Neutrophil (primary cell): ENCODE measurements around the gene SWI5.

Experiments
- H3K27ac ChIP-seq: fragments of 200-600 bp; sonication (generic); 2 replicates; pipeline ENCODE4 v1.5.1; 2016; ENCODE audit warnings: mild to moderate bottlenecking, moderate library complexity
- H3K27me3 ChIP-seq: fragments of 200-600 bp; sonication (generic); 2 replicates; pipeline ENCODE4 v1.6.0; 2016; ENCODE audit warnings: mild to moderate bottlenecking
- H3K36me3 ChIP-seq: fragments of 200-600 bp; sonication (generic); 2 replicates; pipeline ENCODE4 v1.5.1; 2017
- H3K4me1 ChIP-seq, 2 experiments: fragments of 200-600 bp in 1 of 2; sonication (generic) in 1 of 2; 1 replicate in 1 of 2; 2 replicates in 1 of 2; pipeline versions ENCODE4 v1.5.1 to v1.6.1; 2013 to 2016; ENCODE audit warnings: low read depth in 1 of 2, low read length in 1 of 2, mild to moderate bottlenecking in 1 of 2, moderate library complexity in 1 of 2; ENCODE audit not compliant: control insufficient read depth in 1 of 2, insufficient read depth in 1 of 2
- H3K4me3 ChIP-seq, 2 experiments: fragments of 200-600 bp in 1 of 2; sonication (generic) in 1 of 2; 1 replicate in 1 of 2; 2 replicates in 1 of 2; pipeline ENCODE4 v1.5.1; 2013 to 2016; ENCODE audit warnings: low read depth in 1 of 2, low read length in 1 of 2, mild to moderate bottlenecking in 1 of 2, moderate library complexity in 1 of 2
- H3K9me3 ChIP-seq: fragments of 200-600 bp; sonication (generic); 2 replicates; pipeline ENCODE4 v1.5.1; 2016
- TF ChIP-seq, protein P1 (sequence below): fragments of 200-600 bp; sonication (generic); IDR thresholded peaks from 2 replicates; pipeline ENCODE4 v1.5.1; 2016; ENCODE audit warnings: antibody characterized with exemption

Gene SWI5

DNA sequence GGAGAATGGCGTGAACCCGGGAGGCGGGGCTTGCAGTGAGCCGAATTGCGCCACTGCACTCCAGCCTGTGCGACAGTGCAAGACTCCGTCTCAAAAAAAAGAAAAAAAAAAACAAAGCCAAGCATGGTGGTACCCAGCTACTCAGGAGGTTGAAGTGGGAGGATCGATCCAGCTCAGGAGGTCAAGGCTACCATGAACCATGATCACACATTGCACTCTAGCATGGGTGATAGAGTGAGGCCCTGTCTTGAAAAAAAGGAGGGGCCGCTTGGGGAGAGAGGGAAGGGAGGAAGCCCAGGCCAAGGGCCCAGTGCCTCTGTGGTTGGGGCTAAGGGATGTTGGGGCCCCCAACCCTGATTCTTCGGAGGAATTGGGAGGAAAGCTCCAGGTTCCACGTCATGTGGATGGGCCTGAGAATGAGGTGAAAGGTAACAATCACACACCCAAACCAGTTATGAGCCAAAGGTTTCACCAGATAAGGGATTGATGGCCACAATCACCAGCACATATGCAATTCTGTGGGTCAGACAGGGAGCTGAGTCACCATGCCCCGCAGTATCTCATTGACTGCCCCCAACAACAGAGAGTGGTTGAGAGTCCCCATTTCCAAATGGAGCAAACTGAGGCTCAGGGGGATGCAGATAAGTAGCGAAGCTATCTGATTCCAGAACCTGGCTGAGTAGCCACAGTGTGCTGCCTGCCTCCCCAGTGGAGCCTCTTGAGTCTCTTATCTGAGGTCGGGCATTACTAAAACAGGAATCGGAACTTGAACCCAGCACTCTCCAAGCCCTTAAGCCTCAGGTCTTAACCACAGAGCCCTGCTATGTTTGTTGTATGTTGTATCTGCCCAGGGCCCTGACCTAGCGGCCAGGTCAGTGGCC, 20.5 kb downstream of the SWI5 start:
- Histone ChIP-seq H3K9me3 (no peaks in the 10 kb centered on the region), H3K27me3 (no peaks in the 10 kb centered on the region), H3K36me3 (no peaks in the 10 kb centered on the region), H3K4me3 (no peak overlapping the region), H3K27ac (no peak overlapping the region), H3K4me1 (no peaks in the 10 kb centered on the region)
- TF ChIP-seq, protein P1, sequence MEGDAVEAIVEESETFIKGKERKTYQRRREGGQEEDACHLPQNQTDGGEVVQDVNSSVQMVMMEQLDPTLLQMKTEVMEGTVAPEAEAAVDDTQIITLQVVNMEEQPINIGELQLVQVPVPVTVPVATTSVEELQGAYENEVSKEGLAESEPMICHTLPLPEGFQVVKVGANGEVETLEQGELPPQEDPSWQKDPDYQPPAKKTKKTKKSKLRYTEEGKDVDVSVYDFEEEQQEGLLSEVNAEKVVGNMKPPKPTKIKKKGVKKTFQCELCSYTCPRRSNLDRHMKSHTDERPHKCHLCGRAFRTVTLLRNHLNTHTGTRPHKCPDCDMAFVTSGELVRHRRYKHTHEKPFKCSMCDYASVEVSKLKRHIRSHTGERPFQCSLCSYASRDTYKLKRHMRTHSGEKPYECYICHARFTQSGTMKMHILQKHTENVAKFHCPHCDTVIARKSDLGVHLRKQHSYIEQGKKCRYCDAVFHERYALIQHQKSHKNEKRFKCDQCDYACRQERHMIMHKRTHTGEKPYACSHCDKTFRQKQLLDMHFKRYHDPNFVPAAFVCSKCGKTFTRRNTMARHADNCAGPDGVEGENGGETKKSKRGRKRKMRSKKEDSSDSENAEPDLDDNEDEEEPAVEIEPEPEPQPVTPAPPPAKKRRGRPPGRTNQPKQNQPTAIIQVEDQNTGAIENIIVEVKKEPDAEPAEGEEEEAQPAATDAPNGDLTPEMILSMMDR = no peak

DNA sequence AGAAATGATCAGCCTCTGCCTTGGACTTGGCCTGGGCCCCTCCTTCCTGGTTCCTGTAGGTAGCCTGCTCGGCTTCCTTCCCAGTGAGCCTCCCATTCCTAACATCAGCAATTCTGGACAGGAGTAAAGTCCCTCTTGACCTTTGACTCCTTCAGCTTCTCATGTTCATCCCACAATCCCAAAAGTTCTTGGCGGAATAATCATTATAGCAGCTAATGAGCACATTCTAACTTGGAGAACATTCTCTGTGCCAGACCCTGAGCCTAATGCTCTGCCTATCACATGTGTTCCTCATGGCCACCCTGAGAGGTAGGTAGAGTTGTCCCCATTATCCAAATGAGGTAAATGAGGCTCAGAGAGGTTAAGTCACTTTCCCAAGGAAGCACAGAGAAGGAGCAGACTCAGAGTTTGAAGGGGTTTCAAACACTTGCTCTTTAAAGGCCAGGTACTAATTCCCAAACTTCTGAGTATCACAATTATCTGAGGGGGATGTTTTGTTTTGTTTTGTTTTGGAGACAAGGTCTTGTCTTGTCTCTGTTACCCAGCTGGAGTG, 21.2 kb downstream of the SWI5 start:
- H3K36me3 ChIP-seq = no peaks in the 10 kb centered on the region
- no peak overlapping the region for H3K27ac ChIP-seq
- H3K4me3 ChIP-seq = no peak overlapping the region
- H3K9me3 ChIP-seq = no peaks in the 10 kb centered on the region
- H3K27me3 ChIP-seq = no peaks in the 10 kb centered on the region
- TF ChIP-seq, protein P1 = no peak
- H3K4me1 ChIP-seq = no peaks in the 10 kb centered on the region

DNA sequence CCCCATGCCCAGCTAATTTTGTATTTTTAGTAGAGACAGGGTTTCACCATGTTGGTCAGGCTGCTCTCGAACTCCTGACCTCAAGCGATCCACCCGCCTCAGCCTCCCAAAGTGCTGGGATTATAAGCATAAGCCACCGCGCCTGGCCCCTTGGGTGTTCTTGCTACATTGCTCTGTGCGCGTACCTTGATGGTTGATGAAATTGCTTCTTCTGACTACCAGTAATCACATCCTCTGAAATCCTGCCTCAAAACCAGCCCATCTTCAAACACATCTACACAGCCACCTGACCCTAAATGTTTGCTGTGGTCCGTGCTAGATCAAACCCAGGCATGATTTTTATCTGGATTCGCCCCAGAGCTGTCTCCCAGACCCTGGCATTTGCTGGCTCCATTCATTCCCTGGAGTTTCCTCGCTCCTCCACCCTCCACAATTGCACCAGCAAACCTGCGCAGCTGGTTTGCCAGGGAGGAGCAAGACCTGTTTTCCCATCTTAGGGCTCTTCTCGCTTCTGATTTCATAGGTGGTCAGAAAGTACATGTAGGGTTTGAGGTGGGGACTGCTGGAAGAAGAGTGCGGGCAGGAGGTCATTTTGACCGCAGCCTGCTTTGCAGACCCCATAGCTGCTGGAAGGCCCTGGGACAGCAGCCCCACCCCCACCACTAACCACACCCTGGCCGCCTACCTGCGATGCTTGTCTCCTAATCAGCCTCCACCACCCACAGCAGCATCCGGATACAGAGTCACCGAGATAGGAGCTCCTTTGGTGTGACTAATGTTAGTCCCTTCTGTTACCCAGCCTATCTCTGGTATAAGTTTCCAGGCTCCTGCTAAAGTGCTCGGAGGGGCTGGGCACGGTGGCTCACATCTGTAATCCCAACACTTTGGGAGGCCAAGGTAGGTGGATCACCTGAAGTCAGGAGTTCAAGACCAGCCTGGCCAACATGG, 22.7 kb downstream of the SWI5 start:
- Histone ChIP-seq H3K27me3 (no peaks in the 10 kb centered on the region), H3K4me3 (no peak overlapping the region), H3K9me3 (no peaks in the 10 kb centered on the region), H3K27ac (no peak overlapping the region), H3K4me1 (no peaks in the 10 kb centered on the region), H3K36me3 (no peaks in the 10 kb centered on the region)
- TF ChIP-seq, protein P1 = no peak

DNA sequence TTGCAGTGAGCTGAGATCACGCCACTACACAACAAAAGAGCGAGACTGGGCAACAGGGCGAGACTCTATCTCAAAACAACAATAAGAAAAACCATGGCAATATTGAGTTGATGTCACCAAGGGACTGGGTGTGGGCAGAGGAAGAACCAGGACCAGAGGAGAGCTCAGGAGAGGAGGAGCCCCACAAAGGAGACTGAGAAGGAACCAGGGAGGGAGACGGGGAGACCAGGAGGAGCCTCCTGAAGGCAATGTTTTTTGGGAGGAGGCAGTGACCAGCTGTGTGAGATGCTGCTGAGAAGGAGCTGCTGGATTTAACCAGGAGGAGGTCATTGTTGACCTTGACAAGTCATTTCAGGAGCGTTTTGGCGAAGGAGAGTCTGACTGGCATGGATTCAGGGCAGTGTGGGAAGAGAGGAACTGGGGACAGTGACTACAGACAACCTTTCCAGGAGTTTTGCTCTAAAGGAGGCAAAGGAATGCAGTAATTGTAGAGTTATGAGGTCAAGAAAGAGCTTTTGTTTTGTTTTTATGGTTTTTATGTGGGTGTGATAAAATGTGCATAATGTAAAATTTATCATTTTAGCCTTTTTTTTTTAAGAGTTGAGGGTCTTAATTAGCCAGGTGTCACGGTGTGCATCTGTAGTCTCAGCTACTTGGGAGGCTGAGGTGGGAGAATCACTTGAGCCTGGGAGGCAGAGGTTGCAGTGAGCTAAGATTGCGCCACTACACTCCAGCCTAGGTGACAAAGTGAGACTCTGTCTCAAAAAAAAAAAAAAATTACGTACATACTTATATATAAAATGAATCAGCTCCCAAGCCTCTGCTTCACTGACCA, 28.3 kb downstream of the SWI5 start:
- H3K27ac ChIP-seq = no peak overlapping the region

More for the DNA sequence above, 28.3 kb downstream of the SWI5 start:
- no peak overlapping the region for H3K4me3 ChIP-seq
- TF ChIP-seq, protein P1 = no peak
- H3K4me1 ChIP-seq = no peaks in the 10 kb centered on the region
- peaks cover 4% of the 10 kb centered on the region for H3K36me3 ChIP-seq
- H3K27me3 ChIP-seq = no peaks in the 10 kb centered on the region
- no peaks in the 10 kb centered on the region for H3K9me3 ChIP-seq
